Activated CD8-positive, alpha-beta memory T cell treated with anti-CD3 and anti-CD28 coated beads, Interleukin-2, amount 50 U/mL, for 4 hours (primary cell): ENCODE measurements around the gene ZNF217.
"Not testable (repeated sequence)": the region's sequence is repeated elsewhere in the genome, so short reads cannot be mapped to it uniquely, and the experiment has no call there.

Source experiments
- DNase-seq: peaks from one replicate; pipeline ENCODE4 v3.0.0-alpha.2; 2020

The ZNF217 gene

GRCh38 chr20:53582251-53582570 lies 11.4 kb downstream of the ZNF217 start:
- DNase-seq: no peak

DNA sequence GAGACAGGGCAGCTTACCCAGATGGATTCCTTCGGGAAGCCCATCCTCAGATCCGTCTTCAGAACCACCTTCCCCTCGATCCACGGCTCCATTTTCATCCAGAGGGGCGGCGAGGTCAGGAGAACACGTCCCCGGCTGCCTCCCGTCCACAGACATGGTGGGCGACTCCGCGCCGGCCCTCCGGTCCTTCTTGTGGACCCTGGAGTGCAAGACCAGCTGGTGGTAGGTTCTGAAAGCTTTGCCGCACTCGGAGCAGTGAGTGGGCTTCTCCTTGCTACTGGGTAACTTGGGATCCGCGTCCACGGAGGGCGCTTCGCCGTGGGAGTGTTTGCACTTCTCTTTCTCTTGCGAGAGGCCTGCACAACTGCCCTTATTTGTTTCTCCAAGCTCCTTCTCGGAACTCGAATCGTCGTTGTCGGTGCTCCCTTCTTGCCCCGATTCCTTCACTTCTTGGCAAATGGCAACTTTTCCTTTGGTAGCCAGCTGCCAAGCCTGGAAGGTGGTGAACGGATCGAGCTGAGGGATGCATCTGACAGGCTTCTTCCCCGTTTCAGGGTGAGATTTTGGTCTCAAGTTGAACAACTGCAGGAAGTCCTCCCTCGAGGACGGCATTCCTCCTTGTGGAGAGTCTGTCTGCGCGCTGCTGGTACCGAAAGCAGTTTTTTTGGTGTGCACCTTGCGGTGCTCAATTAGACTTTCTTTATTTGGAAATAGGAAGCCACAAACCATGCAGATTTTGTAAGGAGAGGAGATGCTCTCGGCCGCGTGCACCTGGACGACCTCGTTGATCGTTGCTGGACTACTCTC lies 12.0 kb downstream of the ZNF217 start:
- DNase-seq: no peak

DNA sequence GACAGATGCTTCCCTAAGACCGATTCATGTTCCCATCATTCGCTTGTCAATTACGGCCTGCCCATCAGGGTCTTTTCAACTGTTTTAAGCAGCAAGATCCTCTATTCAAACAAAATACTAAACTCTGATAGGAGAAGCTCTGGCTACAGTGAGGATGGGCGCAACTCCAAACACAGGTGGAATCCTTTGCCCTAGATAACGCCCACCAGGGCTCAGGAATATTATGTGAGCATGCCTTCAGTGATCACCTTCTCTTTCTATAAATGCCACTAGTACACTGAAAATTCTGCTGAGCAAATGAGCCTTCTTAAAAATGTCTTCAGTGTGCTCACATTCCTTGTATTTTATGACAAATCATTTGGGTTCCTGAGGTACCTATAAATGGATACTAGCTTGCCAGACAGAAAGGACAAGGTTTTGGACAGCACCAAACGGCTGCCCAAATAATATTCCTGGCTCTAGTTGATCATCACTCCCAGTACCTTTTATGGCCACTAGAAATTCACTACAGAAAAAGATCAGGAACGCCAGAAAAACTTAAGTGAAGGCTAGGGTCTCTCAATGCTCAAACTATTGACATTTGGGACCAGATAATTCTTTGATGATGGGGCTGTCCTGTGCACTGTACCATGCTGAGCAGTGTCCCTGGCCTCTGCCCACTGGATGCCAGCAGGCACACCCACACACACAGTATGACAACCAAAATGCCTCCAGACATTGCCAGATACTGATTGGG lies 13.1 kb downstream of the ZNF217 start:
- DNase-seq: no peak

DNA sequence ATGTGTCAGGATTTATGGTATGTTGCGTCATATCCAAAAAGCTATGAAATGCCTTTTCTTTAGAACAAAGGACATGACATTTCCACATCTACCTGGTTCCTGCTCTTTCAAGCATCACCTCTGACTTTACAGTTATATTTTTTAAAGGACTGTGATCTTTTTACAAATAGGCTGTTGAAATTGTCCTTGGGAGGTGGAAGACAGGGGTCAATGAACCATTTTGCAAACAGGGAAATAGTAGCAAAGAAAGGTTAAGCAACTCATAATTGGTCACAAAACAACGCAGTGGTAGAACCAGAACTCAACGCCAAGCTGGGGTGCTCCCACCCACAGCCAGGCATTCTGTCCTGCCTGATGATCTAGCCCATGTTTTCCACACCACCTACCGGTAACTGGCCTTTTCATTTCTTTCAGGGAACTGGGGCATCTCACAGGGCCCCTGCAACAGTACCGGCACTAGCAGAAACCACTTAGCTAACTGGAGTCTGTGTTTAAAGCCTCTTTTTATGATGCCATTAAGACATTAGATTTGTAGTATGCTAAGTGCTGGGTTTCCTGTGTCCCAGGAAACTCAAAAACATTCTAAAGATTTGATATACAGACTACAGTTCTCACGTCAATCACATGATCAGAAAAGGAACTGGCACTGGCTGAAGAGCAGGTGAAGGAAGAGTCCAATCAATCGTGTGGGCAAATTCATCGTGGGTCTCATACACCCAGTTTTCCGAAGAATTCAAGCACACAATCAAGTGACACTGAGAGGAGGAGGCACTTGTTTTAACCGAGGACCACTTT lies 13.9 kb downstream of the ZNF217 start:
- no peak for DNase-seq

DNA sequence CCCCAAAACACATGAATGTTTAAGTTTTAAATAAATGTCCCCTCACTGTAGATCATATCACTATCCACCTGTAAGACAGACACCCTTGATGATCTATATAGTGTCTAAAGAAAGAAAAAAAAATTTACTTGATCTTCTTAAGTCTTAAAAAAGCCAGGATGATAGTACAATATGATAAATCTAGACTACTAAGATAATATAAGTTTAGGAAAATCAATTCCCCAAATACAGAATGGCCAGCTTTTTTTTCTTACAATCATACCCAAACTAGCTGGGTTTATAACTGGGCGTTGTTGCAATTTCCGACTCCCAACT lies 14.4 kb downstream of the ZNF217 start:
- no peak for DNase-seq

GRCh38 chr20:53578492-53579222 lies 15.0 kb downstream of the ZNF217 start:
- peak; percentile 47 for DNase-seq

DNA sequence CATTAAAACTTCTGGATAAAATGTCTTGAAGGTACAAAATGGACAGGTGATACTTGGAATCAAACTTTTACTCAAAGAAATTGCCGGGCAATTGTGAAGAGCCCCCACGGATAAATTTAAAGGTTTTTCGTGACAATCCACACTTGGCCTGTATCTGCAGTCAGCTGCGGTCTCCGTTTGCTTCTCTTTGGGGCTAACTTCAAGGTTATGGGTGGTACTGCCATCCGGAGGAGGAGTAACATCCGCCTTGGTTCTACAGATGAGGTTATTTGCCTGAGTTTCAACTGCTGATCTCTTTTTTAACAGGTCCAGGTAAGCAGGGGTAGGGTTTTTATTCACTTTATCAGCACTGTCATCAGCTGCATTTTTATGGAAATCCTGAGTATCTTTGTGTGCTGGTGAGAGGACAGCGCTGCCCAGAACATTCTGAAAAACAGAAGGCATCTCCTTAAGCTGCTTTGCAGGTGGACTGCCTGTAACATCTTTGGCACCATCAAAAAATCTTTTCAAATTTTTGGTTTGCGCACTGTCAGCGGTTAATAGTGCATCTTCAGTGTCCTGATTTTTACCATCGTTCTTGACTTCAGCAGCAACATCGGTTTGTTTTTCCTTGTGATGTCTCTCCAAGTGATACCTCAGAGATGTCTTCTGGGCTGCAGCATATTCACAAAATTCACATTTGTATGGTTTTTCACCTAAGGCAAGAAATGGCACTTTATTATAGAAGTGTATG lies 16.9 kb downstream of the ZNF217 start:
- DNase-seq: no peak

DNA sequence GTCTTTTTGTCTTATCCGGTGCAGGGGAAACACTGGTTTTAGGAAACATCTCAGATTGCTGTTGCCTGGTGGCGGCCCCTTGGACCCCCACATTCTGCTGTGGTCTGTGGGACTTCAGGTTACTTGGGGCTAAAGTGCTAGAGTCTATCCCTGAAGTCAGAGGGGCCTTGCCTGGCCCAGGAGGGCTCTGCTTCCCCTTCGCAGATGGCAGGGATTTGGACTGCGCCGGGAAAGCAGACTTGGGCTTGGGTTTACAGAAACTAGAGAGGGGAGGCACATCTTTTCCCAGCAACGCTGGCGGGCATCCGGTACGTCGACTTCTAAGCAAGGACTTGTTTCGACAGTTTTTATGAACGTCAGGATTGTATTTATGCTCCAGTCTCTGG lies 17.5 kb downstream of the ZNF217 start:
- DNase-seq: no peak

DNA sequence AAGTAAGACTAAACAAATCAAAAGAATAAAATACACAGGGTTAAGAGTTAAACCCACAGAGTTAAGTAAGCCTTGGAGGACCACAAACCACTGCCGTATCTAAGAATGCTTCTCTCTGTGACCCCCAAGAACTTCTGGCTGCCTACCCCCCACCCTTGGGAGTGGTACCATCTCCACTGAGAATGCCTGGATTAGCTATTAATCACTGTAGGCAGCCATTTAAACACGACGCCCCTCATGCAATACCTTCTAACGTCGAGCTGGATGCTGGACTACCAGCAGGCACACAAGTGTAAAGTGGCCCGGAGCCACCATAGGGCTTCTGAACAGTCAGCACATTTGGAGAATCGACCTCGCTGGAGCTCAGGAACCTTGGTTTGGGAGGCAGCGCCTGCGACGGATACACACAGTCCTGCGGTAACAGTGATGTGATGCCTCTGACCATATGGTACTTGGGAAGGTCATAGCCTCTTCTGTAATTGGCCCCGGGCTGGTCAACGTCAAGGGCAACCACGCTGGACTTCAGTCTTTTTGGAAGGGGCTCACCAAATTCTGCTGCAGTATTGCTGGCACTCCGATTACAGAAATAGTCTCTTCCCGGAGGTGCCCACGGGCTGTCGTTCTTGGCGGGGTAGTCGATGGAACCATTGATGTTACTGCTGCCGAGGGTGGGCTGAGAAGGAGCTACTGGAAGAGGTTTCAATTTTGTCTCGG lies 18.0 kb downstream of the ZNF217 start:
- DNase-seq: no peak

GRCh38 chr20:53574819-53575218 lies 18.8 kb downstream of the ZNF217 start:
- DNase-seq: no peak

DNA sequence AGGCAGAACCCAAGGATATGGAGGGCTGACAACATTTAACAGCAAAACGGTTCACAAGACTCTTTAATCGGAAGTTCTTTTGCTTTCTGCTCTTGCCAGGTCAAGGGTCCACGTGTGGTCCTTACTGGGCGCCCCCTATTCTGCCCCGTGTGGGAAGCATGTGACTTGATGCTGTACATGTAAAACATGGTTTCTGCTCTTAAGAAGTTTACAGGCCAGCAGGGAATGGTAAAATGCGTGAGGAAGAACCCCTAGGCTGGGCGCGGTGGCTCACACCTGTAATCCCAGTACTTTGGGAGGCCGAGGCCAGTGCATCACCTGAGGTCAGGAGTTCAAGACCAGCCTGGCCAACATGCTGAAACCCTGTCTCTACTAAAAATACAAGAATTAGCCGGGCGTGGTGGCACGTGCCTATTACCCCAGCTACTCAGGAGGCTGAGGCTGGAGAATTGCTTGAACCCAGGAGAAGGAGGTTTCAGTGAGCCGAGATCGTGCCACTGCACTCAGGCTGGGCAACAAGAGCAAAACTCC lies 19.3 kb downstream of the ZNF217 start:
- no peak for DNase-seq

DNA sequence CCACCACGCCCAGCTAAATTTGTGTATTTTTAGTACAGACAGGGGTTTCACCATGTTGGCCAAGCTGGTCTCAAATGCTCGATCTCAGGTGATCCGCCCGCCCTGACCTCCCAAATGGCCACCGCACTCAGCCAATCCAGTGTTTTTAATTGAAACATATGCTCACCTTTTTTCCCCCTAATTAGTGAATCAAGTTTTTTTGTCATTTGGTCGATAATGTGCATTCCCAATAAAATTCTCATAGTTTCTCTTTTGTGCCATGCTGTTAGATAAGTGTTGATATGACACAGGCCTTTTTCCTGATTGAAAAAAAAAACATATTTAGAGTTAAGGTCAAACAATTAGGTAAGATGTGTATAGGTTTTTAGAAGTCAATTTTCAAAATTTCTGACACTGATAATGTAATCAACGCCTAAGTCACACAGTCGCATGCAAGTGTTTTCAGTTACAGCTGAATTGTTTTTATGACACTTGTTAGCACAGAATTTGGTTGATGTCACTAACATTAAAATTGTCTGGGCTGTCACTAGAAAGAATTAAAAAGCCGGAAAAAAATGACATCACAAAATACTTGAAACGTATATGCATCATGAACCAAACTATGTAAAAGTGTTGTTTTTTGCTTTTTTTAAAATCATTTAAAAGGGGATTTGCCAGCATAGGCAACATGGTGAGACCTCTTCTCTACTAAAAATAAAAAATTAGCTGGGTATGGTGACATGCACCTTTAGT lies 21.9 kb downstream of the ZNF217 start:
- DNase-seq: no peak

- DNase-seq: no peak
These were observed 23.0 kb downstream of the ZNF217 start for GRCh38 chr20:53570446-53571276.

DNA sequence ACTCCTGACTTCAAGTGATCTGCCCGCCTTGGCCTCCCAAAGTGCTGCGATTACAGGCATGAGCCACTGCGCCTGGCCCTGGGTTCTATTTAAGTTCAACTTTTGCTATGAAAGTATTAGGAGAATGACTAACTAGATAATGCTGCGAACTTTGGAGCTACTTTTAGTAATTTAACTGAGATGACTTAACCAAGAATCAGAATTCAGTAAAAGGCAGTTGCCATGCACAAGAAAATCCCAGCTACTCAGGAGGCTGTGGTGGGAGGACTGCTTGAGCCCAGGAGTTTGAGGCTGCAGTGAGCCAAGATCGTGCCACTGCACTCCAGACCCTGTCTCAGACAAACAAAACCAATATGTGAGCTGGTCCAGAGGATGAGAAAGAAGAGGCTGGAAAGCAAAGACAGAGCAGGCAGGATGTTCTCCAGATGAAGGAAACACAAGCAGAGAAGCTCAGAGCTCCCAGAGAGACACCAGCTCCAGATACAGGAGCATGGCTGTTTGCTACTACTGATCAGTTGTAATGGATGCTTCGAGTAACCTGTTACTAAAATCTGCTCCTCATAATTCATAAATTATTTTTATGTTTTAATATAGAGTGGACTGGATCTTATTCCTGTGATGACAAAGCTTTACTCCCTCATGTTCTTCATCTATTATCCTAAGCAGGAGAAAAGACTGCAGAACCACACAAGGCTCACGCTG lies 23.9 kb downstream of the ZNF217 start:
- DNase-seq: no peak

GRCh38 chr20:53569005-53569404 lies 24.6 kb downstream of the ZNF217 start:
- no peak for DNase-seq

DNA sequence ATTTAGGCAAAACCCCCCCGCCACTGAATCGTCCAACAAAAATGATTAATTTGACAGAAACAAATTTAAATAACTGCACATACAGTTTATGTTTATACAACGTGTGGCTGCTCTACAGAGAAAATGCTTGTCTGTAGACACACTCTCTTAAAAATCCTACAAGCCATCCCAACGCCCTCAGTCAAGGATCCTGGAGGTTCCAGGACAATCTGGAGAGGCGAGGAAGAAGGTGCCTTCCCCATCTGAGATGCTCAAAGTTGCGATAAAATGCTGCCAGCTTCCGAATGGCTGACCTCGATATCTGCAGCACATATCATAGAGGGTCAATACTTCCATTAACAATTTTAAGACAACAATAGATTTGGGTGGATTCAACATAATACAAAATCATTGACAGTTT lies 25.3 kb downstream of the ZNF217 start:
- DNase-seq: no peak

- DNase-seq: no peak
These were observed 26.2 kb downstream of the ZNF217 start for GRCh38 chr20:53567379-53567917.

DNA sequence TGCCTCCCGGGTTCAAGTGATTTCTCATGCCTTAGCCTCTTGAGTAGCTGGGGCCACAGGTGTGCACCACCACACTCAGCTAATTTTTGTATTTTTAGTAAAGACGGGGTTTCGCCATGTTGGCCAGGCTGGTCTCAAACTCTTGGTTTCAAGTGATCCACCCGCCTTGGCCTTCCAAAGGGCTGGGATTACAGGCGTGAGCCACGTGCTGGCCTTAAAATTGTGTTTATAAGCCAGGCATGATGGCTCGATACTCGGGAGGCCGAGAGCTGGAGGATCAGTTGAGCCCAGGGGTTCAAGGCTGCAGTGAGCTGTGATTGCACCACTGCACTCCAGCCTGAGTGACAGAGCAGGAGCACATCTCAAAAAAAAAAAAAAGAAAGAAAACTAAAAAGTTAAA lies 27.0 kb downstream of the ZNF217 start:
- DNase-seq: not testable (repeated sequence)

- no peak for DNase-seq
These were observed 28.4 kb downstream of the ZNF217 start for GRCh38 chr20:53565254-53565653.
